ENCODE measurements around the gene SCLT1. TPM values are rescaled to one million over a fixed set of nuclear protein-coding genes. Genes with fewer than 3 reads are reported as not detected.

SCLT1 gene
- total and polyA plus RNA-seq, 2 of the 8 experiments (the other 6 are each of a cell fraction or from before 2014, with no cell fraction given): 4.8 to 13.1 TPM

DNA sequence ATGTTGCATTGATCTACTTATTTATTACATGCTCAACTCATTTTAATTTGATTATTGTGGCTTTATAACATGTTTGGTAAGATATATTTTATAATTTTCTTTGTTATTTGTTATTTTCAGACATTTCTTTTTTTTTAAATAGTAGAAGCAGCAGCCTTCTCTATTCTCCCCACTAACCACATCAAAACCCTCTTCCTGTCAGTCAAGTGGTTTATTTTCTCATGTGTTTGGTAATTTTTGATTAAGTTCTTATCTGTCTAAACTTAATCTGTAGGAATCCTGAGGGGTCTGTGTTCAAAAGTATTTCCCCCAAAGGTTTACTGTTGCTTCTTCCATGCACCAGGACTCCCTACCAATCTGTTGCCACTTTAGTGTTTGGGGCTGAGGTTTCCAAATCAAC is 131.9 kb downstream of the SCLT1 start (continued):
- TF ChIP-seq RNF2 (IDR thresholded peaks at IDR 0.05; ENCODE audit: borderline replicate concordance, low read depth, low read length, missing control alignments, poor library complexity, severe bottlenecking) (no peak), EGR1 (IDR thresholded peaks at IDR 0.05; ENCODE audit: borderline replicate concordance, low read depth, low read length) (no peak), YY1 (IDR thresholded peaks at IDR 0.05; ENCODE audit: low read depth, low read length) (no peak), TBP (IDR thresholded peaks at IDR 0.05; ENCODE audit: low read depth, low read length) (no peak)

Measured in H1 (cell line).